Adrenal gland (tissue), 12 donors: ENCODE results near the gene SRCAP. TPM values are rescaled to one million over a fixed set of nuclear protein-coding genes. Genes with fewer than 3 reads are reported as not detected.

Source experiments
- DNase-seq, 7 donors: peaks; one replicate each; pipeline ENCODE4 v3.0.0-alpha.2; 2019 to 2020
- H3K27ac ChIP-seq, 5 donors: fragments of 200-600 bp; sonication (generic) in 4 of 5; 1 replicate in 3 of 5; 2 replicates in 2 of 5; pipeline versions ENCODE4 v1.5.1 to v1.8.0; 2016 to 2020; ENCODE audit warnings: mild to moderate bottlenecking in 1 of 5
- H3K27me3 ChIP-seq: fragments of 200-600 bp; 2 replicates; pipeline ENCODE4 v1.8.0; 2021
- H3K36me3 ChIP-seq, 2 donors: fragments of 200-600 bp; replicated peaks in 1 of 2; 1 replicate in 1 of 2; 2 replicates in 1 of 2; pipeline versions ENCODE4 v1.5.1 to v1.8.0; 2018 to 2022
- H3K4me1 ChIP-seq, 2 donors: fragments of 200-600 bp; replicated peaks in 1 of 2; 1 replicate in 1 of 2; 2 replicates in 1 of 2; pipeline versions ENCODE4 v1.5.1 to v1.8.0; 2018 to 2021
- H3K4me3 ChIP-seq, 4 donors: fragments of 200-600 bp; sonication (generic) in 3 of 4; one replicate each; pipeline ENCODE4 v1.5.1; 2016 to 2018
- H3K9me3 ChIP-seq, 3 donors: fragments of 200-600 bp; sonication (generic) in 1 of 3; replicated peaks in 1 of 3; 1 replicate in 2 of 3; 2 replicates in 1 of 3; pipeline versions ENCODE4 v1.5.1 to v1.8.0; 2016 to 2021
- POLR2A ChIP-seq, 2 donors: fragments of 450-650 bp; IDR thresholded peaks; one replicate each; pipeline ENCODE4 v1.6.1; 2017; ENCODE audit warnings: antibody characterized with exemption in 2 of 2, mild to moderate bottlenecking in 2 of 2, moderate library complexity in 1 of 2
- WGBS, 4 donors: extraction: QIAGEN DNeasy Blood & Tissue Kit in 2 of 4; methylation state at CpG; one replicate each; pipeline versions ENCODE4 v1.1.5 to v1.1.7; 2013 to 2017; 5-methylcytosine and 5-hydroxymethylcytosine counted together
- intact Hi-C, 2 donors: fragments of 100-400 bp; cut with DNase I; formaldehyde crosslinking; loops; one replicate each; pipeline versions ENCODE4 v1.14.1 to v1.15.0; 2022 to 2023
- polyA plus RNA-seq, 3 donors: library from polyadenylated mRNA; stranded (reverse); fragments of 200-250 nt in 2 of 3; fragments of 350-450 nt in 1 of 3; fragmentation: Illumina TruSeq in 1 of 3; extraction: RNeasy Lipid Tissue Mini Kit (QIAGEN cat#74804) in 1 of 3; gene quantifications; one replicate each; pipeline ENCODE4 v1.2.3, GENCODE V29; 2013 to 2014
- total RNA-seq, 9 donors: library from RNA; depleted of rRNA in 4 of 9; stranded (reverse); fragments of >200 nt in 4 of 9; fragments of 120-200 nt in 1 of 9; fragmentation: NEBNext Ultra II Directional in 1 of 9; extraction: Animal tissue kit (Norgen Biotek cat#: 25700) in 1 of 9; gene quantifications; one replicate each; pipeline versions ENCODE4 v1.1.0 to v1.2.4, GENCODE V29; 2013 to 2023
- TF ChIP-seq, protein P1 (sequence below), 6 experiments: fragments of 450-650 bp in 4 of 6; fragments of 200-600 bp in 2 of 6; sonication (generic) in 1 of 6; IDR thresholded peaks; 1 replicate in 5 of 6; 2 replicates in 1 of 6; pipeline versions ENCODE4 v1.5.1 to v1.8.0; 2016 to 2021; ENCODE audit warnings: antibody characterized with exemption in 6 of 6, mild to moderate bottlenecking in 2 of 6, moderate library complexity in 1 of 6
- donor health status: healthy with polysubstance abuse.
- donor health status: Bipolar disorder and iron deficiency.
- donor health status: DM: yes; HTN: yes; CAD: no.
- donor health status: DM: no; HTN: no; CAD: no.
- donor health status: DM: no; HTN: no; CAD: no.
- donor health status: DM: yes; HTN: yes; CAD: no.

The SRCAP gene
- total and polyA plus RNA-seq, 12 donors: 3.7 to 82.4 (median 46.6) TPM

DNA sequence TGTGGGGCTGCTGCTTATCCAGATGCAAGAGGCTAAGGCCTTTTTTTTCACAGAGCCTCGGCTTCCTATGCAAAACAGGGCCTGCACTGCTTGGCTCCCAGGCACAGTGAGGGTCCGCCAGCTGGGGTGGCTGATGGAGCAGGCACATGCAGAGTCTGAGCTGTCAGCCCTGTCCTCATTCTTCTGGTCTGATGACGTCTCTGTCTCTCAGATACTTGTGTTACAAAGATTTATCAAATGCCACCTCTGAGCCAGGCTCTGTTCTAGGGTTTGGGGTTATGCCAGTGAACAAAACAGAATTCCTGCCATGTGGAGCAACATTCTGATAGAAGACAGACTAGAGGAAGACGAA lies 67.9 kb downstream of the SRCAP start:
- WGBS, 4 donors: 67 to 79% (median 73%) methylated on average over 3 to 4 of the region's 4 CpGs
- intact Hi-C loops: no loop called here
- no peak for TF ChIP-seq POLR2A (IDR thresholded peaks at IDR 0.05)
- TF ChIP-seq, protein P1, sequence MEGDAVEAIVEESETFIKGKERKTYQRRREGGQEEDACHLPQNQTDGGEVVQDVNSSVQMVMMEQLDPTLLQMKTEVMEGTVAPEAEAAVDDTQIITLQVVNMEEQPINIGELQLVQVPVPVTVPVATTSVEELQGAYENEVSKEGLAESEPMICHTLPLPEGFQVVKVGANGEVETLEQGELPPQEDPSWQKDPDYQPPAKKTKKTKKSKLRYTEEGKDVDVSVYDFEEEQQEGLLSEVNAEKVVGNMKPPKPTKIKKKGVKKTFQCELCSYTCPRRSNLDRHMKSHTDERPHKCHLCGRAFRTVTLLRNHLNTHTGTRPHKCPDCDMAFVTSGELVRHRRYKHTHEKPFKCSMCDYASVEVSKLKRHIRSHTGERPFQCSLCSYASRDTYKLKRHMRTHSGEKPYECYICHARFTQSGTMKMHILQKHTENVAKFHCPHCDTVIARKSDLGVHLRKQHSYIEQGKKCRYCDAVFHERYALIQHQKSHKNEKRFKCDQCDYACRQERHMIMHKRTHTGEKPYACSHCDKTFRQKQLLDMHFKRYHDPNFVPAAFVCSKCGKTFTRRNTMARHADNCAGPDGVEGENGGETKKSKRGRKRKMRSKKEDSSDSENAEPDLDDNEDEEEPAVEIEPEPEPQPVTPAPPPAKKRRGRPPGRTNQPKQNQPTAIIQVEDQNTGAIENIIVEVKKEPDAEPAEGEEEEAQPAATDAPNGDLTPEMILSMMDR (IDR thresholded peaks at IDR 0.05): no peak
- Histone ChIP-seq H3K9me3 (no peaks in the 10 kb centered on the region), H3K27ac (no peak overlapping the region), H3K4me3 (no peak overlapping the region), H3K27me3 (no peaks in the 10 kb centered on the region), H3K36me3 (peaks cover 0 to 83% of the 10 kb centered on the region in 2 donors), H3K4me1 (peaks cover 14 to 20% of the 10 kb centered on the region in 2 donors)
- no peak for DNase-seq

DNA sequence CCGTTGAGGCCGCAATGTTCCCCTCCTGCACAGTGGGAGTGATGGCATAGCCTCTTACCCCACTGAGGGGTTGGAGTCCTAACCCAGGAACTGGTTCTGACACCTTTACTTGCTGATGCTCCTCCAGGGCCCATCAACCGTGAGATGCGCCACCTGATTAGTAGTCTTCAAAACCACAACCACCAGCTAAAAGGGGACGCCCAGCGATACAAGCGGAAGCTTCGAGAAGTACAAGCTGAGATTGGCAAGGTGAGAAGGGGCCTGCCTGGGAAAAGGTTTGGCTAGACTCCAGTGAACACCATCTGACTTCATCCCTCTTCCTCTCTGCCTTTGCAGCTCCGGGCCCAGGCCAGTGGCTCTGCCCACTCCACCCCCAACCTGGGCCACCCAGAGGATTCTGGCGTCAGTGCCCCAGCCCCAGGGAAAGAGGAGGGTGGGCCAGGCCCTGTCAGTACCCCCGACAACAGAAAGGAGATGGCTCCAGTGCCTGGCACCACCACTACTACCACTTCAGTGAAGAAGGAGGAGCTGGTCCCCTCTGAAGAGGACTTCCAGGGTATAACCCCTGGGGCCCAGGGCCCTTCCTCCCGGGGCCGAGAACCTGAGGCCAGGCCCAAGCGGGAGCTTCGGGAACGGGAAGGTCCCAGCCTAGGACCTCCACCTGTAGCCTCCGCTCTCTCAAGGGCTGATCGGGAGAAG lies 68.9 kb downstream of the SRCAP start:
- Histone ChIP-seq H3K27me3 (no peaks in the 10 kb centered on the region), H3K4me3 (no peak overlapping the region), H3K36me3 (peaks cover 0 to 93% of the 10 kb centered on the region in 2 donors), H3K9me3 (no peaks in the 10 kb centered on the region), H3K27ac (no peak overlapping the region), H3K4me1 (peaks cover 12 to 15% of the 10 kb centered on the region in 2 donors)
- TF ChIP-seq, protein P1 (IDR thresholded peaks at IDR 0.05): no peak
- TF ChIP-seq POLR2A (IDR thresholded peaks at IDR 0.05): no peak
- intact Hi-C loops: no loop called here
- WGBS, 4 donors: 91 to 94% (median 92%) methylated on average over 13 to 18 of the region's 18 CpGs
- DNase-seq: no peak

DNA sequence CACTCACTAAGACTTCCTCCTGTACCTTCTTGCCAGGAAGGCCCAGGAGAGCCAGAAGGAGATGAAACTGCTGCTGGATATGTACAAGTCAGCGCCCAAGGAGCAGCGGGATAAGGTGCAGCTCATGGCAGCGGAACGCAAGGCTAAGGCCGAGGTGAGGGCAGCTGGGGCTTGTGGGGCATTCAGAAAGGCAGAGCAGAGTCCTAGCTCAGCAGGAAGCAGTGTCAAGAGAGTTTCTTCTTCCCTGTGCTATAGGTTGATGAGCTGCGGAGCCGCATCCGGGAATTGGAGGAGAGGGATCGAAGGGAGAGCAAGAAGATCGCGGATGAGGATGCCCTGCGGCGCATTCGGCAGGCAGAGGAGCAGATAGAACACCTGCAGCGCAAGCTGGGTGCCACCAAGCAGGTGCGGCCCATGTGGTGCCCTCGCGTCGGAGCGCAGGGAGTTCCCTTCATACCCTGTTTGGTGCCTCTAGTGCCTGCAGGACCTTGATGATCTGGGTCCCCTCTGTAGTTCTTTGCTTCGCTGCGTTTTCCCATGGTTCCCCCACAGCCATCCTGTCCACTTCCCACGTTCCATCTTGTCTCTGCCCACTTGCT lies 69.7 kb downstream of the SRCAP start:
- intact Hi-C loops: no loop called here
- H3K36me3 ChIP-seq: peaks cover 0 to 100% of the 10 kb centered on the region in 2 donors
- TF ChIP-seq, protein P1 (IDR thresholded peaks at IDR 0.05): no peak
- TF ChIP-seq POLR2A (IDR thresholded peaks at IDR 0.05): no peak
- no peak overlapping the region for H3K27ac ChIP-seq
- peaks cover 4 to 8% of the 10 kb centered on the region in 2 donors for H3K4me1 ChIP-seq
- WGBS, 4 donors: 92 to 94% (median 94%) methylated on average over 22 to 23 of the region's 23 CpGs
- H3K27me3 ChIP-seq: no peaks in the 10 kb centered on the region
- no peak for DNase-seq
- H3K9me3 ChIP-seq: no peaks in the 10 kb centered on the region
- no peak overlapping the region for H3K4me3 ChIP-seq

DNA sequence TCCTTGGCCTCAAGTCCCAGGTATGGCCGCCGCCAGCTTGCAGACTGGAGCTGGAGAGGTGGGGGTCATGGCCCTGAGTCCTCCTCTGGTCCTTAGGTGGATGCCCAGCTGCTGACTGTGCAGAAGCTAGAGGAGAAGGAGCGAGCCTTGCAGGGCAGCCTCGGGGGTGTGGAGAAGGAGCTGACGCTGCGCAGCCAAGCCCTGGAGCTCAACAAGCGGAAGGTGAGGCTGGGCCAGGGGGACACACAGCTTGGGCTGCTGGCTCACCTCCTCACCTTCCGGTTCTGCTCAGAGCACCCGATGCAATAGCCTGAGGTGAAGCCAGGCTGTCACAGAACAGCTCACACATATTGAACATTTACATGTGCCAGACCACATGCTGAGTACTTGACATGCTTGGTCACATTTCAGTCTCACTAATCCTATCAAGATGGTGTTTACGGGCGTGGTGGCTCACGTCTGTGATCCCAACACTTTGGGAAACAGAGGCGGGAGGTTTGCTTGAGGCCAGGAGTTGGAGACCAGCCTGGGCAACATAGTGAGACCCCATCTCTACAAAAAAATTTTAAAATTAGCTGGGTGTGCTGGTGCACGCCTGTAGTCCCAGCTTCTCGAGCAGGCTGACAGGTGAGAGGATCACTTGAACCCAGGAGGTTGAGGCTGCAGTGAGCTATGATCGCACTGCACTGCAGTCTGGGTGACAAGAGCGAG lies 70.6 kb downstream of the SRCAP start:
- H3K27ac ChIP-seq: no peak overlapping the region
- intact Hi-C loops: no loop called here
- 91 to 96% (median 95%) methylated on average over 12 to 17 of the region's 17 CpGs for WGBS, 4 donors
- H3K9me3 ChIP-seq: no peaks in the 10 kb centered on the region
- H3K4me1 ChIP-seq: peaks cover 0 to 1% of the 10 kb centered on the region in 2 donors
- no peak overlapping the region for H3K4me3 ChIP-seq
- H3K36me3 ChIP-seq: peaks cover 0 to 100% of the 10 kb centered on the region in 2 donors
- TF ChIP-seq, protein P1 (IDR thresholded peaks at IDR 0.05): no peak
- no peak for TF ChIP-seq POLR2A (IDR thresholded peaks at IDR 0.05)
- no peaks in the 10 kb centered on the region for H3K27me3 ChIP-seq
- no peak for DNase-seq
